ENCODE measurements around the gene RNF123. TPM values are rescaled to one million over a fixed set of nuclear protein-coding genes. Genes with fewer than 3 reads are reported as not detected.

RNF123 gene
- total and polyA plus RNA-seq, 10 of the 15 experiments (the other 5 are each of a cell fraction or from before 2014, with no cell fraction given) = 4.2 to 31.5 (median 17.6) TPM

DNA sequence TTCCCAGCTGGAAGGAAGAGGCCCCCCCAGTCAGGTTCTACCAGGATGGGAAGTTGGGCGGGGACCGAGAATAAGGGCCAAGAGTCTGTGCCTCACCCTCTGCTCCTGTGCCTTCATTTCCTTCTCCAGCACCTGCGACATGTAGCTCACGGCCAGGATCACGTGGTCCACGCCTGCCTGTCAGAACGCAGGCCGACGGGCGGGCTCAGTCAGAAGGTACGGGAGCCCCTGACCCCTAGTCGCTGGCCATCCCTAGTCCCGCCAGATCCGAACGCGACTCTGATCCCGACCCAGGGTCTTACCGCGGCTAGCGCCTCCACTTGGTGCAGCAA, 33.9 kb downstream of the RNF123 start (continued):
- TF ChIP-seq, protein P1, sequence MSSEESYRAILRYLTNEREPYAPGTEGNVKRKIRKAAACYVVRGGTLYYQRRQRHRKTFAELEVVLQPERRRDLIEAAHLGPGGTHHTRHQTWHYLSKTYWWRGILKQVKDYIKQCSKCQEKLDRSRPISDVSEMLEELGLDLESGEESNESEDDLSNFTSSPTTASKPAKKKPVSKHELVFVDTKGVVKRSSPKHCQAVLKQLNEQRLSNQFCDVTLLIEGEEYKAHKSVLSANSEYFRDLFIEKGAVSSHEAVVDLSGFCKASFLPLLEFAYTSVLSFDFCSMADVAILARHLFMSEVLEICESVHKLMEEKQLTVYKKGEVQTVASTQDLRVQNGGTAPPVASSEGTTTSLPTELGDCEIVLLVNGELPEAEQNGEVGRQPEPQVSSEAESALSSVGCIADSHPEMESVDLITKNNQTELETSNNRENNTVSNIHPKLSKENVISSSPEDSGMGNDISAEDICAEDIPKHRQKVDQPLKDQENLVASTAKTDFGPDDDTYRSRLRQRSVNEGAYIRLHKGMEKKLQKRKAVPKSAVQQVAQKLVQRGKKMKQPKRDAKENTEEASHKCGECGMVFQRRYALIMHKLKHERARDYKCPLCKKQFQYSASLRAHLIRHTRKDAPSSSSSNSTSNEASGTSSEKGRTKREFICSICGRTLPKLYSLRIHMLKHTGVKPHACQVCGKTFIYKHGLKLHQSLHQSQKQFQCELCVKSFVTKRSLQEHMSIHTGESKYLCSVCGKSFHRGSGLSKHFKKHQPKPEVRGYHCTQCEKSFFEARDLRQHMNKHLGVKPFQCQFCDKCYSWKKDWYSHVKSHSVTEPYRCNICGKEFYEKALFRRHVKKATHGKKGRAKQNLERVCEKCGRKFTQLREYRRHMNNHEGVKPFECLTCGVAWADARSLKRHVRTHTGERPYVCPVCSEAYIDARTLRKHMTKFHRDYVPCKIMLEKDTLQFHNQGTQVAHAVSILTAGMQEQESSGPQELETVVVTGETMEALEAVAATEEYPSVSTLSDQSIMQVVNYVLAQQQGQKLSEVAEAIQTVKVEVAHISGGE (CRISPR knock-in tag; IDR thresholded peaks at IDR 0.05) = no peak
- no peak for TF ChIP-seq TCF12 (IDR thresholded peaks at IDR 0.05; ENCODE audit: low read depth, low read length)
- no peak for TF ChIP-seq RCOR1 (conservative IDR thresholded peaks at IDR 0.05; ENCODE audit: low read depth, low read length)
- TF ChIP-seq CBX5 (IDR thresholded peaks at IDR 0.05; ENCODE audit: low read depth) = no peak
- TF ChIP-seq SMAD1 (IDR thresholded peaks at IDR 0.05; ENCODE audit: low read depth, partially characterized antibody) = no peak
- no peak for TF ChIP-seq SRF (IDR thresholded peaks at IDR 0.05; ENCODE audit: low read depth in 2 of 2, low read length in 2 of 2)
- 0 out of 2 replicates have a peak, but pooled peaks have one; percentile 24 for TF ChIP-seq MLLT1 (IDR thresholded peaks at IDR 0.05)
- TF ChIP-seq MXI1 (IDR thresholded peaks at IDR 0.05; ENCODE audit: low read depth, low read length) = 0 out of 2 replicates have a peak, but pooled peaks have one; percentile 27
- no peak for TF ChIP-seq SIX5 (IDR thresholded peaks at IDR 0.05; ENCODE audit: low read depth, low read length, severe bottlenecking)
- no peak; the same call in 1 of the 2 replicates for TF ChIP-seq POLR2A (IDR thresholded peaks at IDR 0.05; ENCODE audit: low read depth, low read length)
- no peak for TF ChIP-seq SUZ12 (IDR thresholded peaks at IDR 0.05; ENCODE audit: unreplicated experiment)
- no peak for TF ChIP-seq ZBTB33 (IDR thresholded peaks at IDR 0.05)
- TF ChIP-seq NRF1 (conservative IDR thresholded peaks at IDR 0.05; ENCODE audit: low read depth, low read length) = no peak
- TF ChIP-seq PML (IDR thresholded peaks at IDR 0.05; ENCODE audit: low read length) = no peak
- TF ChIP-seq IKZF1 (conservative IDR thresholded peaks at IDR 0.05) = no peak
- TF ChIP-seq CREM (IDR thresholded peaks at IDR 0.05; ENCODE audit: low read depth) = no peak
- TF ChIP-seq RELA (IDR thresholded peaks at IDR 0.05; ENCODE audit: borderline replicate concordance, partially characterized antibody) = no peak
- TF ChIP-seq MYC (IDR thresholded peaks at IDR 0.05; ENCODE audit: insufficient read depth, insufficient read length, insufficient replicate concordance, low read length, severe bottlenecking) = no peak
- no peak for TF ChIP-seq TCF3 (IDR thresholded peaks at IDR 0.05; ENCODE audit: borderline replicate concordance, insufficient read depth, low read depth, low read length)
- TF ChIP-seq RBBP5 (conservative IDR thresholded peaks at IDR 0.05) = no peak
- no peak for TF ChIP-seq RFX5 (IDR thresholded peaks at IDR 0.05; ENCODE audit: low read depth, low read length)
